Body of pancreas (tissue), 4 donors: ENCODE measurements around the gene MS4A3.

Experiments used
- POLR2A ChIP-seq, 3 donors: fragments of 450-650 bp; IDR thresholded peaks; one replicate each; pipeline ENCODE4 v1.6.1; 2016; ENCODE audit warnings: antibody characterized with exemption in 3 of 3, mild to moderate bottlenecking in 2 of 3
- TF ChIP-seq, protein P1 (sequence below), 7 experiments: fragments of 450-650 bp in 4 of 7; fragments of 200-600 bp in 3 of 7; sonication (generic) in 3 of 7; IDR thresholded peaks; one replicate each; pipeline ENCODE4 v1.5.1; 2016 to 2019; ENCODE audit warnings: antibody characterized with exemption in 7 of 7

DNA sequence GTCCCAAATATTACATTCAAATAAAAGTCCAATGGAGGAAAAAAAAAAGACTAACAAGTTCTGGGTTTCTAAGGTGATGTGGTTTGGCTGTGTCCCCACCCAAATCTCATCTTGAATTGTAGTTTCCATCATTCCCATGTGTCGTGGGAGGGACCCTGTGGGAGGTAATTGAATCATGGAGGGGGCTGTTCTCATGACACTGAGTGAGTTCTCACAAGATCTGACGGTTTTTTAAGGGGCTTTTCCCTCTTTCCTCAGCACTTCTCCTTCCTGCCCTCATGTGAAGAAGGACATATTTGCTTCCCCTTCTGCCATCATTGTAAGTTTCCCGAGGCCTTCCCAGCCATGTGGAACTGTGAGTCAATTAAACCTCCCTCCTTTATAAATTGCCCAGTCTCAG, 24.1 kb downstream of the MS4A3 start:
- TF ChIP-seq POLR2A (IDR thresholded peaks at IDR 0.05): no peak
- TF ChIP-seq, protein P1, sequence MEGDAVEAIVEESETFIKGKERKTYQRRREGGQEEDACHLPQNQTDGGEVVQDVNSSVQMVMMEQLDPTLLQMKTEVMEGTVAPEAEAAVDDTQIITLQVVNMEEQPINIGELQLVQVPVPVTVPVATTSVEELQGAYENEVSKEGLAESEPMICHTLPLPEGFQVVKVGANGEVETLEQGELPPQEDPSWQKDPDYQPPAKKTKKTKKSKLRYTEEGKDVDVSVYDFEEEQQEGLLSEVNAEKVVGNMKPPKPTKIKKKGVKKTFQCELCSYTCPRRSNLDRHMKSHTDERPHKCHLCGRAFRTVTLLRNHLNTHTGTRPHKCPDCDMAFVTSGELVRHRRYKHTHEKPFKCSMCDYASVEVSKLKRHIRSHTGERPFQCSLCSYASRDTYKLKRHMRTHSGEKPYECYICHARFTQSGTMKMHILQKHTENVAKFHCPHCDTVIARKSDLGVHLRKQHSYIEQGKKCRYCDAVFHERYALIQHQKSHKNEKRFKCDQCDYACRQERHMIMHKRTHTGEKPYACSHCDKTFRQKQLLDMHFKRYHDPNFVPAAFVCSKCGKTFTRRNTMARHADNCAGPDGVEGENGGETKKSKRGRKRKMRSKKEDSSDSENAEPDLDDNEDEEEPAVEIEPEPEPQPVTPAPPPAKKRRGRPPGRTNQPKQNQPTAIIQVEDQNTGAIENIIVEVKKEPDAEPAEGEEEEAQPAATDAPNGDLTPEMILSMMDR (IDR thresholded peaks at IDR 0.05): no peak
